HG03460 (cell line): Measurements from ENCODE around the gene APAF1.
"Not testable (repeated sequence)": the region's sequence is repeated elsewhere in the genome, so short reads cannot be mapped to it uniquely, and the experiment has no call there.

Experiments
- ATAC-seq: cut with Tn5 transposase; IDR thresholded peaks from one replicate; pipeline ENCODE4 v1.9.1; 2021; ENCODE audit not compliant: unreplicated experiment

The APAF1 gene

GRCh38 chr12:98644712-98645571 lies at the start of gene APAF1, which contains the start of gene IKBIP:
Gene APAF1 (plus strand): TSS chr12:98645290. CDS start chr12:98648360, 3,070 bp downstream.
Gene IKBIP (minus strand): TSS chr12:98644788. CDS start chr12:98644701, 87 bp downstream.
- peak; percentile 80 for ATAC-seq

GRCh38 chr12:98597313-98597712 lies 47.8 kb upstream of the APAF1 start:
- ATAC-seq = not testable (repeated sequence)

- ATAC-seq = no peak
Measured at GRCh38 chr12:98601924-98602323, 43.2 kb upstream of the APAF1 start.

GRCh38 chr12:98606359-98606988 lies 38.6 kb upstream of the APAF1 start:
- ATAC-seq = no peak

- no peak for ATAC-seq
Measured at GRCh38 chr12:98610596-98610995, 34.5 kb upstream of the APAF1 start.

- peak; percentile 92 for ATAC-seq
Measured at GRCh38 chr12:98612696-98613334, 32.3 kb upstream of the APAF1 start.

GRCh38 chr12:98618952-98619351 lies 26.1 kb upstream of the APAF1 start:
- no peak for ATAC-seq

- ATAC-seq = peak; percentile 86
Measured at GRCh38 chr12:98635657-98636323, 9.3 kb upstream of the APAF1 start.

- no peak for ATAC-seq
Measured at GRCh38 chr12:98637068-98637467, 8.0 kb upstream of the APAF1 start.

- ATAC-seq = no peak
Measured at GRCh38 chr12:98638009-98638408, 7.1 kb upstream of the APAF1 start.

GRCh38 chr12:98639491-98639890 lies 5.6 kb upstream of the APAF1 start:
- no peak for ATAC-seq

GRCh38 chr12:98642801-98643200 lies 2.3 kb upstream of the APAF1 start:
- not testable (repeated sequence) for ATAC-seq

- peak; percentile 15 for ATAC-seq
Measured at GRCh38 chr12:98644433-98644711, 718 bp upstream of the APAF1 start.

GRCh38 chr12:98645572-98646067 lies 530 bp downstream of the APAF1 start:
- ATAC-seq = peak; percentile 5

- no peak for ATAC-seq
Measured at GRCh38 chr12:98646294-98647090, 1.4 kb downstream of the APAF1 start.

GRCh38 chr12:98651328-98651727 lies 6.2 kb downstream of the APAF1 start:
- ATAC-seq = no peak

GRCh38 chr12:98653866-98654493 lies 8.9 kb downstream of the APAF1 start:
- no peak for ATAC-seq

GRCh38 chr12:98656289-98657101 lies 11.4 kb downstream of the APAF1 start:
- ATAC-seq = no peak

GRCh38 chr12:98660521-98660920 lies 15.4 kb downstream of the APAF1 start:
- ATAC-seq = no peak
